Measurements from ENCODE around the gene TMC4.
"Not testable (repeated sequence)": the region's sequence is repeated elsewhere in the genome, so short reads cannot be mapped to it uniquely, and the experiment has no call there.

The TMC4 gene

GRCh38 chr19:54179262-54179852 is 6.4 kb upstream of the TMC4 start:
- no peak for DNase-seq

- peak in 1 of 3 donors; percentile 56 for DNase-seq
Observed at GRCh38 chr19:54178581-54179261, 5.8 kb upstream of the TMC4 start.

- DNase-seq: no peak
Observed at GRCh38 chr19:54173951-54174834, 1.2 kb upstream of the TMC4 start.

DNA sequence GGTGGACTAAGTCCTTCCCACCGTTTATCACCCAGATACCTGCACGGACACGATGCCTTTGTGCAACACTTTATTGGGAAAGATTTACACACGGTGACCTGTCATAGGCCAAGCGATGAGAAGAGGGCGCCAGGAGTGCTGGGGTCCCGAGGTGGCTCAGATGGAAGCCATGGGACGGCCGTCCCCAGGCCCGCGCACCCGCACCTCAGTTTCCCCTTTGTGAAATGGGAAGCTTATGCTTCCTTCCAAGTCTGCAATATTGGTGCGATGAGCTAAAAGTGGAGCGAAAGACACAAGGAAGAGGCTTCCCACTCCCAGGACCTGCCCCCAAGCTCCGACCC is 369 bp upstream of the TMC4 start:
- DNase-seq: no peak

- DNase-seq: not testable (repeated sequence)
Observed at GRCh38 chr19:54171736-54172431, 1.1 kb downstream of the TMC4 start.

DNA sequence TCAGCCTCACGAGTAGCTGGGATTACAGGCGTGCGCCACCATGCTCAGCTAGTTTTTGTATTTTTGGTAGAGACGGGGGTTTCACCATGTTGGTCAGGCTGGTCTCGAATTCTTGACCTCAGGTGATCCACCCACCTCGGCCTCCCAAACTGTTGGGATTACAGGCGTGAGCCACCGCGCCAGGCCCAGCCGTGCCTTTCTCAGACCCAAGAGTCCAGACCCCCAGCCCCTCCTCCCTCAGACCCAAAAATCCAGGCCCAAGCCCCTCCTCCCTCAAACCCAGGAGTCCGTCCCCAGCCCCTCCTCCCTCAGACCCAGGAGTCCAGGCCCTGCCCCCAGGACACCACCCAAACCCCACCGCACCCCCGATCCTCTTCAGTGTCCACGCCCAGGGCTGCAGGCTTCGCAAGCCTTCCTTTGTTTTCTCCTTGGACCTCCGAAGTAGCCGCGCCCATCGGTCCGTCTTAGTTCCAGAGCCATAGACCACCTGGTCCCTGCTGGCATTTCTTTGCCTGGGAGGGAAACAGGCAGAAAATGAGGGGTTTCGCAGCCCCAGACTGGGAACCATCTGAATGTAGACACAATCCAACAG is 3.7 kb downstream of the TMC4 start:
- no peak for DNase-seq

- peak; percentile 94 to 97 (median 96) for DNase-seq
Observed at GRCh38 chr19:54168174-54168917, 4.6 kb downstream of the TMC4 start.

GRCh38 chr19:54165222-54165621 is 7.7 kb downstream of the TMC4 start:
- no peak for DNase-seq

- peak; percentile 53 to 83 (median 82) for DNase-seq
Observed at GRCh38 chr19:54164369-54165068, 8.4 kb downstream of the TMC4 start.

DNA sequence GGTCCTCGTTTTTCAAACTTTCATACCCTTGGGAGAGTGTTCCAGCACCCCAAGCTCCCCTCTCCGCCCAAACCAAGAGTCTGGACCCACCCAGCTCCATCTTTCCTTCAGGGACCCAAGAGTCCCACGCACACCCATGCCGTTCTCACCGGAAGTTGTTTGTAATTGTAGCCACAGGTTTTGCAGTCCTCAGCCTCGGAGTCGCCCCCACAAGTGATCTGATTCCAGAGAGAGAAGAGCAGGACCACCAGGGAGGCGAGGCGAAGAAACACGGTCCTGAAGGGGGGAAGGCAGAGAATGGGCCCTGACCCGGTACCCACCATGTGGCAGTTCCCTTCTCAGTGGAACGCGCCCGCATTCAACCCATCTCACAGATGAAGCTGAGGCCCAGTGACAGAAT is 10.1 kb downstream of the TMC4 start:
- DNase-seq: no peak

- peak; percentile 92 to 97 (median 96) for DNase-seq
Observed at GRCh38 chr19:54162241-54162805, 10.6 kb downstream of the TMC4 start.

GRCh38 chr19:54160854-54161253 is 12.1 kb downstream of the TMC4 start:
- DNase-seq: no peak

GRCh38 chr19:54160182-54160811 is 12.7 kb downstream of the TMC4 start:
- no peak for DNase-seq

GRCh38 chr19:54159352-54160181 is 13.4 kb downstream of the TMC4 start, which contains the start of gene LENG1:
LENG1 (minus strand) TSS chr19:54159721; CDS start chr19:54159695, 26 bp downstream.
- peak; percentile 99 to 100 (median 100) for DNase-seq

DNA sequence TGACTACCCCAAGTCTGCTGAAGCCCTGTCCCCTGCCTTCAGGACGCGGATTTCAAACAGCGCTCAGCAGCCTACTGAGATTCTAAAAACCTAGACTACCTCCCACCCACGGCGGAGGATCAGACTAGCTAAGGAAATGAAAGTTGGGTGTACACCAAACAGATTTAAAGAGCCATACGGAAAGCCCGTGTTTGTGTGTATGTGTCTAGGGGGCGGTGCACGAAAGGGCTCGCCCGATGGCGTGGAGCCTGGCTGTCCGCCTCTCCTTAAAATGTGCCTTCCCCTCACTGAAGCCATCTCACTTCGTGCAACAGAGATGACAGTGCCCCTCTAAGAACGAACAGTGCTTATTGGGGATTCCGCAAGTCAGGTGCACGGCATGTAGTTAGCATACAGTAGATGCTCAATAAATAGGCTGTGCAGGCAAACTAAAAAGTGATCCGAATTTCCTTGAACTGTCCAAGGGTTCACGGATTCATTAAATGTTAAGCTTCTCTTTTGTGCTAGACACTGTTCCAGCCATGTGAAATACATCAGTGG is 14.1 kb downstream of the TMC4 start:
- DNase-seq: peak; percentile 35 to 67 (median 51)

DNA sequence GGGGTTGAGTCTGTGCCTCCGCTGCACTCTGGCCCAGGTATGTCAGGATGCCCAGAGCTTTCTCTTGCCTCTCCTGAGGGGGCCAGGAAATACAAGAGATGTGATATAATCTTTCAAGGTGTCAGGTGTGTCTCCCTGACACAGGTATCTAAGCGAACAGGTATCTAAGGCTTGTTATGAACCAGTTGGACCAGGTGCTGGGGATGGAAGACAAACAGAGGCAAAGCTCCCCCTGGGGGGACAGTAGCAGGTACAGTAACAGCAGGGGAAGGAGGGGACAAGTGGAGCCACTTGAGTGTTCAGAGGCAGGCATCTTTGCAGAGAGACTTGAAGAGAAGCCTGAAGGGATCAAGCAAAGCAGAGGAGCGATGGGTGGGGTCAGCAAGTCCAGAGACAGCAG is 16.0 kb downstream of the TMC4 start:
- DNase-seq: no peak

DNA sequence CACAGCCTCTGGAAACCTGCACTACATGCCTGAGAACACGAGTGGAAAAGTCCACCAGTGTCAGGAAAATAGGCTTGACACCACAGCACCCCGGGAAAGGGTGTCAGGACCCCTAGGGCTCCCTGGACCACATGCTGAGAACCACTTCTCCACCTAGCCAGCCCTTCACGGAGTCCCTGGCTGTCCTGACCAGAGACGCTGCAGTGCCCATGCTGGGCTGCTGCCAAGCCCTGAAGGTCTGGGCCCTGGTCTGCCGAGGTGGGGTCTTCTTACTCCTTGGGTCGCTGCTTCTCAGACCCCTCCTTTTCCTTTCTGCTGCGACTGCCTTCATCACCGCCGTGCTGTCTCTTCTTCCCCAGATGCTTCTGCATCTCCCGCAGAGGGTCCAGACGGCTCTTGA is 16.5 kb downstream of the TMC4 start:
- DNase-seq: no peak

GRCh38 chr19:54155694-54156093 is 17.3 kb downstream of the TMC4 start:
- DNase-seq: no peak

All from suppressor macrophage treated with lipopolysaccharide for 1 hour (primary cell).